Astrocyte of the cerebellum (primary cell): ENCODE measurements around the gene BBX.

Source experiments
- DNase-seq: peaks from one replicate; pipeline ENCODE4 v3.0.0-alpha.2; 2011; ENCODE audit warnings: low read depth
- H3K4me3 ChIP-seq: 2 replicates; pipeline ENCODE4 v1.5.1; 2011; ENCODE audit warnings: mild to moderate bottlenecking, low read depth, low read length, moderate library complexity
- in situ Hi-C: cut with HindIII; loops from 2 replicates; pipeline ENCODE4 v1.10.0; 2017; ENCODE audit warnings: low sequenced_read_pairs
- TF ChIP-seq, protein P1 (sequence below): IDR thresholded peaks from 2 replicates; pipeline ENCODE4 v1.5.1; 2012; ENCODE audit warnings: low read length, low read depth, moderate library complexity, mild to moderate bottlenecking; ENCODE audit errors: missing control alignments

BBX gene

DNA sequence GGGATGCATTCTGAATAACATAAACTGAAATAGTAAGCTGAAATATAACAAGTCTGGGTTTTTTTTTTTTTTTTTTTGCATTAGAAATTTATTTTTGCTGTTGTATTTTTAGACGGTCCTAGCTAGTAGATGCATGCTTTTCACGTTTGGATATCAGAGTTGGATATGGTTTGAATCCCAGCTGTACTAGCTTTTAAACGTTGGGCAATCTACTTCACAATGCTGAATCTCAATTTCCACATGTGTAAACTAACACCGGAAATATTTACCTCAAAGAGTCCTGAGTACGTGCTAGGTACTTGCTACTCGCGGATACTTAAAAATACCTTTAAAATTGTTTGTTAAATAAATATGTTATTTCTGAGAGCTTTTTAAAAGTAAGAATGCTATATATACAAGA lies 139.8 kb downstream of the BBX start:
- in situ Hi-C loops = no loop called here
- DNase-seq = no peak
- TF ChIP-seq, protein P1, sequence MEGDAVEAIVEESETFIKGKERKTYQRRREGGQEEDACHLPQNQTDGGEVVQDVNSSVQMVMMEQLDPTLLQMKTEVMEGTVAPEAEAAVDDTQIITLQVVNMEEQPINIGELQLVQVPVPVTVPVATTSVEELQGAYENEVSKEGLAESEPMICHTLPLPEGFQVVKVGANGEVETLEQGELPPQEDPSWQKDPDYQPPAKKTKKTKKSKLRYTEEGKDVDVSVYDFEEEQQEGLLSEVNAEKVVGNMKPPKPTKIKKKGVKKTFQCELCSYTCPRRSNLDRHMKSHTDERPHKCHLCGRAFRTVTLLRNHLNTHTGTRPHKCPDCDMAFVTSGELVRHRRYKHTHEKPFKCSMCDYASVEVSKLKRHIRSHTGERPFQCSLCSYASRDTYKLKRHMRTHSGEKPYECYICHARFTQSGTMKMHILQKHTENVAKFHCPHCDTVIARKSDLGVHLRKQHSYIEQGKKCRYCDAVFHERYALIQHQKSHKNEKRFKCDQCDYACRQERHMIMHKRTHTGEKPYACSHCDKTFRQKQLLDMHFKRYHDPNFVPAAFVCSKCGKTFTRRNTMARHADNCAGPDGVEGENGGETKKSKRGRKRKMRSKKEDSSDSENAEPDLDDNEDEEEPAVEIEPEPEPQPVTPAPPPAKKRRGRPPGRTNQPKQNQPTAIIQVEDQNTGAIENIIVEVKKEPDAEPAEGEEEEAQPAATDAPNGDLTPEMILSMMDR = no peak
- H3K4me3 ChIP-seq = no peak overlapping the region

DNA sequence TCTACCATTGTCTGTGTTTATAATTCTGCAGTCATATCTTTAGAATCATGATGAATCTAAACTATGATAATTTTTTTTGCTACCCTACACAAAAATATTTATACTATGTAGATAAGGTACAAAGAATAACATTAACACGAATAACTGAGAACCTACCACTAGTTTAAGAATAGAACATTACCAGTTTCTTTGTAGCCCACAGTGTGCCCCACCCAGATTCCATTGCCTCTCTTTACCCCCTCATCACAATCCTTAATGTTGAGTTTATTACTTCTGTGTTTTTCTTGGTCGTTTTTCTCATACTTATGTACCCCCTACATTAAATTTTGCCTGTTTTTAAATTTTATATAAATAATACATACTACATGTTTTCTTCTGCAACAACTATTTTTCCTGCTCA lies 140.5 kb downstream of the BBX start:
- in situ Hi-C loops = no loop called here
- no peak for DNase-seq
- H3K4me3 ChIP-seq = no peak overlapping the region
- TF ChIP-seq, protein P1 = no peak

DNA sequence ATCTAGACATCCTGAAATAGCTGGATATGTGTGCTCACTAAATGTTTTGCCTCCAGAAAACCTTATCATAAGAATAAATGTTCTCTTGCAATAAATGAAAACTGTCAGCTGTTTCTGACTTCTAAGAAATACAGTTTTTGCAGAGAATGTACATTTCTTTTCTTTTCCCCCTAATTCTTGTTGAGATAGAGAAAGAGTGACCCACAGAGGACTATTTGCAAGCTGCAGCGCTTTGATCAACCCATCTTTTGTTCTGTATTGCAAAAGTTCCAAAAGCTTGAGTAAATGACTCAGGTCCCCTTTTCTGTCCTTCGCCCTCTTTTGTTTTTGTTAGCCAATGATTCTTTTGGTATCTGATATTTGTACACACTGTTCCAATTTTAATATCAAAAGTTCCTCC lies 141.9 kb downstream of the BBX start:
- no peak overlapping the region for H3K4me3 ChIP-seq
- no peak for DNase-seq
- in situ Hi-C loops = no loop called here
- TF ChIP-seq, protein P1 = peak; percentile 7

DNA sequence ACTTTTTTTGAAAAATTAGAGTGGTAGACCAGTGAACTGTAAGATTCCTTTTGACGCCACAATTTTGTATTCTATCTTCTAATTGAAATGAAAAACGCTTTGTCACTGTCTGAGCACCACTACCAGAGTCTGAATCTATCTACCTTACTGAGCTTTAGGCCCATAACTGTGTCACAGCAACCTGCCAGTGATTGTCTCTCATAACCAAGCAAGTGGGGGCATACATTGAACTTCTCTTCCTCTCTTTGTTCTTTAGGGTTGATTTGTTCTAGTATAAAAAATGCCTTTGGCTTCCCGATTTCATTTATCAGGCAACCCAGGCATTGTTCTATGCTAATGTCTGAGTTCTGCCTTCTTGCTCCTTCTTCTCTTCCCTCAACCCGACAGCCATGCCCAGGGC lies 142.6 kb downstream of the BBX start:
- TF ChIP-seq, protein P1 = no peak
- DNase-seq = no peak
- no peak overlapping the region for H3K4me3 ChIP-seq
- in situ Hi-C loops = no loop called here

DNA sequence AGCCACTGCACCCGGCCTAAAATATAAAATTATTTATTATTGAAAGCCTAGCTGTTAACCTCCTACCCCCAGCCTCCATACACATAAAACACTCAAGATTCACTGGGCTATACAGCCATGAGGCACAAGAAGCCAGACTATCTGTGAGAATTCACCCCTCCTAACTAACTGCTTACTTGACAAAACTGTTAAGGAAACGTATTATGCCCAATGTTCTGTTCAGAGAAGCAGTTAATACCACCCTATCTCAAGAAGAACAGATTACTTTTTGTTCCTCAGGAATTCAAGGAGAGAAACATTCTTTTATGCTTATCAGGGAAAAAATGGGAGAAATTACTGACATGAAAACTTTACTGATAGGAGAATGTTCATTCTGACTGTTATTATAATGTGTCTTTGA lies 144.1 kb downstream of the BBX start:
- H3K4me3 ChIP-seq = no peak overlapping the region
- no peak for DNase-seq
- TF ChIP-seq, protein P1 = no peak
- in situ Hi-C loops = no loop called here

DNA sequence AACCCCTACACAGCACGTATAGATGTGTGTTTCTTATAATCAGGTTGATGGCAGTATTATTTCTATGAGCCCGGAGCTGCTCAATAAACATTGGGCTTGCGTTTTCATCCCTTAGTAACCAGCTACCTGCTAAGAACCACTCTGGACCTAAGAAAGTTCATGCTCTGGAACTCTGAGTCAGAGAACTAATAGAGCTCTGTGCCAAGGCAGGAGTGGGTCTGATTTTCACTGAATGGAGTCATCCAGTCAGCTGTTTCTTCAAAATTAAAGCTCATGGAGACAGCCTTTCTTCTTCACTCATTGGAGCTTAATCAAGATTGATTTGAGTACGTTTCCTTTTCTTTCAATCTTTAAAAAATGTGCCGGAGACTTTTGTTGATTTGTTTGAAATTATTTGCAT lies 145.7 kb downstream of the BBX start:
- TF ChIP-seq, protein P1 = no peak
- no peak for DNase-seq
- in situ Hi-C loops = no loop called here
- H3K4me3 ChIP-seq = no peak overlapping the region

DNA sequence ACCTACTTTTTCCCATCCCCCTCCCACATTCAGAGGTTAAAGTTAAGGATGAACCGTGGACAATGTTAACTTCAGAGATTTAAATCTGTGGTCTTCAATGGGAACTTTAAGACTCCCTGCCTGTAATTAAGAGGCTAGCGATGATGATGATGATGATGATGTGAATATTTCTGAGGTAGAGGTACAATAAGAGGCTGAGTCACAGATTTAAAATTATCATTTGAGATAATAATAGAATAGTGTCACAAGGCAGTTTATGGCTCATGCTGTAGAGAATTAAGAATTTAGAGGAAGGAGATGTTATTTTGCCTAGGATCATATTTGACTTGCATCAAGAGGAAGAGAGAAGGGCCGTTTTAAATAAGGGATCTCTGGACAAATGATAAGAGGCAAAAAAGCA lies 146.2 kb downstream of the BBX start:
- H3K4me3 ChIP-seq = no peak overlapping the region
- TF ChIP-seq, protein P1 = no peak
- in situ Hi-C loops = no loop called here
- no peak for DNase-seq
